ENCODE results near the gene REXO1.
A peak's percentile ranks its signal among the peaks of the same experiment; 100 is the strongest.
"Not testable (repeated sequence)": the region's sequence is repeated elsewhere in the genome, so short reads cannot be mapped to it uniquely, and the experiment has no call there.

The REXO1 gene

GRCh38 chr19:1848399-1849131 is at the start of gene REXO1:
TSS of gene REXO1 (minus strand) at chr19:1848483. CDS start at chr19:1848358, 125 bp downstream.
- DNase-seq, result peak; percentile 80

- DNase-seq, result no peak
These were observed 48.2 kb upstream of the REXO1 start for GRCh38 chr19:1896508-1896907.

GRCh38 chr19:1893791-1894190 is 45.5 kb upstream of the REXO1 start:
- DNase-seq, result no peak

GRCh38 chr19:1889907-1890306 is 41.6 kb upstream of the REXO1 start:
- DNase-seq, result no peak

GRCh38 chr19:1888385-1888784 is 40.1 kb upstream of the REXO1 start:
- no peak for DNase-seq

- DNase-seq, result not testable (repeated sequence)
These were observed 38.1 kb upstream of the REXO1 start for GRCh38 chr19:1886360-1886759.

GRCh38 chr19:1885398-1886119 is 37.3 kb upstream of the REXO1 start, which contains the start of gene ABHD17A:
TSS of gene ABHD17A (minus strand) at chr19:1885496. CDS start at chr19:1881566, 3,930 bp downstream.
- DNase-seq, result peak; percentile 33

GRCh38 chr19:1884719-1885334 is 36.5 kb upstream of the REXO1 start:
- DNase-seq, result no peak

GRCh38 chr19:1884291-1884718 is 36.0 kb upstream of the REXO1 start:
- no peak for DNase-seq

- no peak for DNase-seq
These were observed 35.5 kb upstream of the REXO1 start for GRCh38 chr19:1883784-1884183.

GRCh38 chr19:1882786-1883692 is 34.8 kb upstream of the REXO1 start:
- DNase-seq, result no peak

GRCh38 chr19:1882089-1882785 is 34.0 kb upstream of the REXO1 start:
- DNase-seq, result no peak

GRCh38 chr19:1881393-1882088 is 33.3 kb upstream of the REXO1 start:
- not testable (repeated sequence) for DNase-seq

GRCh38 chr19:1880611-1881392 is 32.5 kb upstream of the REXO1 start:
- no peak for DNase-seq

- DNase-seq, result not testable (repeated sequence)
These were observed 31.7 kb upstream of the REXO1 start for GRCh38 chr19:1879982-1880381.

GRCh38 chr19:1878583-1878982 is 30.3 kb upstream of the REXO1 start:
- DNase-seq, result not testable (repeated sequence)

GRCh38 chr19:1877280-1877660 is 29.0 kb upstream of the REXO1 start:
- not testable (repeated sequence) for DNase-seq

- DNase-seq, result not testable (repeated sequence)
These were observed 28.4 kb upstream of the REXO1 start for GRCh38 chr19:1876496-1877279.

- peak; percentile 51 for DNase-seq
These were observed 27.6 kb upstream of the REXO1 start for GRCh38 chr19:1875646-1876495.
